GM04503 (cell line): ENCODE results near the gene B3GALNT2.
"Not testable (repeated sequence)": the region's sequence is repeated elsewhere in the genome, so short reads cannot be mapped to it uniquely, and the experiment has no call there.

Experiments used
- DNase-seq: peaks from one replicate; pipeline ENCODE4 v3.0.0-alpha.2; 2012; ENCODE audit warnings: low read depth

B3GALNT2 gene

GRCh38 chr1:235504122-235504493 lies at the start of gene B3GALNT2:
TSS of gene B3GALNT2 (minus strand) at chr1:235504452. CDS start at chr1:235504252, 200 bp downstream.
- no peak for DNase-seq

- DNase-seq, result no peak
Observed at GRCh38 chr1:235553112-235553551, 48.9 kb upstream of the B3GALNT2 start.

- no peak for DNase-seq
Observed at GRCh38 chr1:235552146-235552716, 48.0 kb upstream of the B3GALNT2 start.

GRCh38 chr1:235549351-235550139 lies 45.3 kb upstream of the B3GALNT2 start:
- DNase-seq, result no peak

- DNase-seq, result not testable (repeated sequence)
Observed at GRCh38 chr1:235546369-235547155, 42.3 kb upstream of the B3GALNT2 start.

GRCh38 chr1:235545292-235545930 lies 41.2 kb upstream of the B3GALNT2 start:
- no peak for DNase-seq

GRCh38 chr1:235542845-235543244 lies 38.6 kb upstream of the B3GALNT2 start:
- not testable (repeated sequence) for DNase-seq

- no peak for DNase-seq
Observed at GRCh38 chr1:235533476-235534168, 29.4 kb upstream of the B3GALNT2 start.

GRCh38 chr1:235532360-235532759 lies 28.1 kb upstream of the B3GALNT2 start:
- no peak for DNase-seq

- no peak for DNase-seq
Observed at GRCh38 chr1:235527196-235527814, 23.1 kb upstream of the B3GALNT2 start.

GRCh38 chr1:235525314-235525713 lies 21.1 kb upstream of the B3GALNT2 start:
- DNase-seq, result no peak

- DNase-seq, result no peak
Observed at GRCh38 chr1:235516862-235517446, 12.7 kb upstream of the B3GALNT2 start.

GRCh38 chr1:235515844-235516512 lies 11.7 kb upstream of the B3GALNT2 start:
- DNase-seq, result no peak

GRCh38 chr1:235513495-235514366 lies 9.5 kb upstream of the B3GALNT2 start:
- no peak for DNase-seq

- DNase-seq, result no peak
Observed at GRCh38 chr1:235511470-235512240, 7.4 kb upstream of the B3GALNT2 start.

- DNase-seq, result no peak
Observed at GRCh38 chr1:235510823-235511222, 6.6 kb upstream of the B3GALNT2 start.

- DNase-seq, result no peak
Observed at GRCh38 chr1:235507623-235508022, 3.4 kb upstream of the B3GALNT2 start.

GRCh38 chr1:235504494-235505222 lies 406 bp upstream of the B3GALNT2 start:
- DNase-seq, result peak; percentile 84
